IPS-NIHi7 (cell line): ENCODE results near the gene SEPSECS.

Experiments
- DNase-seq: peaks from one replicate; pipeline ENCODE4 v3.0.0; 2012; ENCODE audit warnings: mixed read lengths; ENCODE audit errors: extremely low spot score

The SEPSECS gene

GRCh38 chr4:25157081-25157480 is 3.2 kb downstream of the SEPSECS start:
- DNase-seq = no peak

DNA sequence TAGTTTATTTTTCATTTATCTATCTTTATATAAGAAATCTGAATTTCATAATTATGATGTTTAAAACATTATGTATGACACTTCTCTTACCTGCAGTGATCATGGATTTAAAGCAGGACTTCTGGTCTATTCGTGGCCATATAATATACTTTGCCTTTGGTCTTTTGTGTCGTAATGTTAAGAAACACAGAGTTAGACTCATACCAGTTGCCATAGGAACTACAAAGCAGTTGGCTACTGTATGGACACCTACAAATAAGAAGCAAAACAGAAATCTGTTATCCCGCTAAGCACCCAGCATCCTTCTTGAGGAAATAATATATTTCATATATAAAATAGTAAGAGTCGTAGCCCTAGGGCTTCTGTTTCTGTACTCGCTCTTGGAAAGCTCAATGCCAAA is 4.3 kb downstream of the SEPSECS start:
- no peak for DNase-seq

- DNase-seq = no peak
Observed at GRCh38 chr4:25154594-25155265, 5.5 kb downstream of the SEPSECS start.

GRCh38 chr4:25146076-25146475 is 14.2 kb downstream of the SEPSECS start:
- DNase-seq = no peak

- no peak for DNase-seq
Observed at GRCh38 chr4:25144870-25145481, 15.3 kb downstream of the SEPSECS start.

- DNase-seq = no peak
Observed at GRCh38 chr4:25142468-25142867, 17.8 kb downstream of the SEPSECS start.

- DNase-seq = no peak
Observed at GRCh38 chr4:25141592-25141991, 18.7 kb downstream of the SEPSECS start.

DNA sequence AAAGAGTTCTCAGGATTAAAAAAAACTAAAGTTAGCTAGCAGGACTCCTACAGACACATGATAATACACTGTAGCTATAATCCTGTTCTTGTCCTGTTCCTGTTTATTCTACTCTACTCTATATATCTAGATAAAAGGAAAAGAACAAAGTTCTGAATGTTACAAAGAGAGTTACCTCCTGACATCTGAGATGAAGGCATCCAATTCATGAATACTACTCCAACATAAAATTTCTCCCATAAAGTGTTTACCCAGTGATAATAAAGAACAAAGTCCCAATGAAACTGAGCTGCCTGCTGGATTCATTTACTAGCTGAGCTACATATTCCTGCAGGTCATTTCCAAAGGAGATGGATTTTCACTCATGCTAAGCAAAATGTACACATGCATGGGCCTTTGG is 27.1 kb downstream of the SEPSECS start:
- no peak for DNase-seq

- DNase-seq = no peak
Observed at GRCh38 chr4:25131926-25132325, 28.3 kb downstream of the SEPSECS start.

- DNase-seq = no peak
Observed at GRCh38 chr4:25131381-25131780, 28.9 kb downstream of the SEPSECS start.

DNA sequence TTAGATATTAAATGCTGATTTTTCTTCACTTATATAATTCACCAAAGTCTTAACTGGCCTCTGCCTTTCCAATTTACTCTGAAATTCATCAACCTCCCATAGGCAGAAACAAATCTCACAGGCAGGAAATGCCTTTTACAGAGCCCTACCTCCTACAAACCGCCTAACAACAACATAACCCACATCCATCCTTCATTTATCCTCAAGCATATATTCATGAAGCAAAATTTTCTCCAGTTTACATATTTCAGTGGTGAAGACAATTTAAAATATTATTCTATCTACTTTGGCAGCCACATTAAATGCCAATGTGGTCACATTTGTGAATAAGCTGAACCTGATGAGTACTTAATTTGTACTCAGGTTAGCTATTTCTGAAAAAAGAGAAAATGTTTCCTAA is 30.3 kb downstream of the SEPSECS start:
- no peak for DNase-seq

GRCh38 chr4:25128671-25129070 is 31.6 kb downstream of the SEPSECS start:
- no peak for DNase-seq

GRCh38 chr4:25123236-25123635 is 37.0 kb downstream of the SEPSECS start:
- no peak for DNase-seq

- DNase-seq = no peak
Observed at GRCh38 chr4:25120146-25120940, 39.9 kb downstream of the SEPSECS start.

DNA sequence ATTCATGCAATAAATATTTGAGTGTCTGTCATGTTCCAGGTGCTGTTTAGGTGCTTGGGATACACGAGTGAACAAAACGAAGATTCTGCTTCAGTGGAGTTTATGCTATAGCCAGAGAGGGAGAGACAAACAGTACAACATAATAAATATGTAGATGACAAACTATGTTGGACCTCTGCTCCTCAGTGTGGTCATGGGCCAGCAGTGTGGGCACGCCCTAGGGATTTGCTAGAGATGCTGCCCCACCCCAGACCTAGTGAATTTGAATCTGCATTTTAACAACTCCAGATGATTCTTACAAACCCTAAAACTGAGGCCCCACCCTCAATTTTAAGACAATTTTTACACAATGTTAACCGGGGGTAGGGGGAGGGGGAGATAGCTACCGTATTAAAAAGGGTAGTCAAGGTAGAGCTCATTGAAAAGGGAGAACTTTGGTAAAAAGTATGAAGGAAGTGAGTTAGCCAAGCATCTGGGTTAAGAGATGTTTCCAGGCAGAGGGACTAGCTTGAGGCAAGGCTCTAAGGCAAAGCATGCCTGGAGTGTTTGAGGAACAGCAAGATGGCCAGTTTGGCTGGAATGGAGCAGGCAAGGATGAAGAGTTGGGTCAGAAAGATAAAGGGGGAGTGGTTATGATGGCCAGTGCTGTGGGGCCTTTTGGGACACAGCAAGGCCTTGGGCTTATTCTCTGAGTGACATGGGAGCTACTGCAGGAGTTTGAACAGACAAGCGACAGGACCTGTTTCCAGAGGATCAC is 42.4 kb downstream of the SEPSECS start:
- no peak for DNase-seq

- no peak for DNase-seq
Observed at GRCh38 chr4:25117274-25117673, 43.0 kb downstream of the SEPSECS start.

DNA sequence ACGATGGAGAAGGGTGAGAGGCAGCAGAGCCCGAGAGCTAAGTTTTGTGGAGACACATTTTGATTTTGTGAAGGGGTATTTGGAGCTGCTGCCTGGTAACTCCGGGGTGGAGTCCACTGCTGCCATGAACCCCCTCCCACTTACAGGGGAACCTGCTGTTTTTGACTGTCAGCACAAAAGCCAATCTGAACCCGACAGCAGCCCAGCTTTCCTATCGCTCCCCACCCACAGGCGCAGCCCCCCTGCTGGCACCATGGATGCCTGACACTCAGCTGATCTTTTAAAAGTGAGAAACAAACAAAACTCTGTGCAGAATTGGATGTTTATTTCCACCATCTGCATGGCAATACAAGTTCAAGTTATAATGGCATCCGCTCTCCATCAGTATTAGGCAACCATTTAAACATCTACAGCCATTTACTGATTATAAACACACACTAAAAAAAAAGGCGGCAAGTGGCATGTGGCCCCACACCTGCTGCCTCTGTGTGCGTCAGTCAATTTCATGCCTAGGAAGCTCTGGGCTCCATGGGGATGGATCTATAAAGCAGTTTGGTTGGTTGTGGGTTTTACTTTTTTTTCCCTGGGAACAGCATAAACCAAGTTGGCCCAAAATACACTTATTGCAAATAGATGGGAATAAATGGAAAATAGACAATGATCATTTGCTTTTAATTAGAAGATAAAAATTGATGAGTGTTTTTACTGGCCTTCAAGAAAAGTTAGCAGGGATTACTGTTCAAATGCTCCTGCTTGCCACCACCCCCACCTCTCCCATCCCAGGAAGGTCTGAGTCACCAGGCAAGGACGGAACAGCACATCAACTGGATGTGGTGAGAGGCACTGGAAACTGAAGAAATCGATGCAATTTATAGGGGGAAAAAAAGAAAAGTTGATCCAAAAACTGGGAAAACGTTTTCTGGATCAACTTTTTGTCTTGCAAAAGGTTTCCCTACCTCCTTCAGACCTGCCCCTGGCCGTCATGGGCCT is 46.0 kb downstream of the SEPSECS start:
- DNase-seq = peak; percentile 50

DNA sequence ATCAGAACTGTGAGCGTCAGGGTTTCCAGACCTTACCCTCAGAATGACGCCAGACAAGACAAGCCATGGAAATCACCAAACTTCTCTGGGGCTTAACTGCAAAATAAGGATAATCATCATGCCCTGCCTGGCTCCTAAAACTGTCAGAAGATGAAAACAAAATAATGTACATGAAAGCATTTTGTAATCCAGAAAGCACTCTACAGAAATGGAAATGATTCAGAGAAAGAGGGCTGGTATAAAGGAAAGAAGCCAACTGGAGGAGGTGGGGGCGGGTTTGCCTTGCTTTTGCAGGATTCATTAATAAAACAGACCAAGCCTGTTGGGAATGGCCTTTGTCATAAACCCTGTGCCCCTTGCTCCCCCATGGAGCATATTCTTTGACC is 47.3 kb downstream of the SEPSECS start:
- no peak for DNase-seq

DNA sequence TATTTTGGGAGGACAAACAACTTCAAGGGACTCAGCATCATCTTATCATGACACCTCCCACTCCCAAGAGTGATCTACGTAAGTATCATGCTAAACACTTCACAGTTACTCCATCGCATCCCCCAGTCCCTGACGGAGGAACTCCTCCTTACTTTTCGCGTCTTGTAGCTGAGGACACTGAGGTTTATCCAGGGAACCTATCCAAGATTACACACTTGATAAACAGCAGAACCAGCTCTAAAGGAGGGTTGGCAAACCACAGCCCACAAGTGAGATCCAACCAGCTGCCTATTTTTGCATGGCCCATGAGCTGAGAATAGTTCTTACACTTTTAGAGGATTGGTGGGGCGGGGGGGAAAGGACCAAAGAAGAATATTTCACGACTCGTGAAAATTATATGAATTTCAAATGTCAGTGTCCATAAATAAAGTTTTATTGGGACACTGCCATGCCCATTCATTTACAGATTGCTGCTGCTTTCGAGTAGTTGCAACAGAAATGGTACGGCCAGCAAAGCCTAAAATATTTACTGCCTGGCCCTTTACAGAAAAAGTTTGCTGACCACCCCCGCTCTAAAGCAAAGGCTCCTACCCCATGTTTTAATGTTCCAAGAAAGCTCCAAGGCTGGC is 47.8 kb downstream of the SEPSECS start:
- DNase-seq = no peak

- DNase-seq = no peak
Observed at GRCh38 chr4:25111648-25112196, 48.5 kb downstream of the SEPSECS start.
